VCaP (cell line): ENCODE data around the gene SPATA3.

ENCODE experiments used
- H3K27ac ChIP-seq: fragments of 450-650 bp; 2 replicates; pipeline ENCODE4 v1.5.1; 2017
- TF ChIP-seq, protein P1 (sequence below): fragments of 450-650 bp; conservative IDR thresholded peaks from 2 replicates; pipeline ENCODE4 v1.5.1; 2017; ENCODE audit warnings: mild to moderate bottlenecking, moderate library complexity

Gene SPATA3

DNA sequence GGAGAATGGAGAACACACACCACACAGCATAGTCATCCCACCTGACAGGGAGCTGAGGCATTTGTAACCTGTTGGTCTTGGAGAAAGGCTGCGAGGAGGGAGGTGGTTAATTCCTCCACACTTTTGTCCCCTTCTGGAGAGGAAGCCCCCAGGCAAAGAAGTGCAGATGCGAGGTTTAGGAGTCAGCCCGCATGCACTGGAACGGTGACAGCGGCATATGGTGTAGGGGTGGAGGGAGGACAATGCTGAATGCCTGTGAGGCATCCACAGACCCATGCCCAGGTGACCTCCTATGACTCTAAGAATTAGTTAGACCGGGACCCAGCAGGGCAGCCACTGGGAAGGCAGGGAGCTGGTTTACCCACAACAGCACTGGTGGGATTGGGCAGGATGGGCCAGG is 12.2 kb downstream of the SPATA3 start:
- TF ChIP-seq, protein P1, sequence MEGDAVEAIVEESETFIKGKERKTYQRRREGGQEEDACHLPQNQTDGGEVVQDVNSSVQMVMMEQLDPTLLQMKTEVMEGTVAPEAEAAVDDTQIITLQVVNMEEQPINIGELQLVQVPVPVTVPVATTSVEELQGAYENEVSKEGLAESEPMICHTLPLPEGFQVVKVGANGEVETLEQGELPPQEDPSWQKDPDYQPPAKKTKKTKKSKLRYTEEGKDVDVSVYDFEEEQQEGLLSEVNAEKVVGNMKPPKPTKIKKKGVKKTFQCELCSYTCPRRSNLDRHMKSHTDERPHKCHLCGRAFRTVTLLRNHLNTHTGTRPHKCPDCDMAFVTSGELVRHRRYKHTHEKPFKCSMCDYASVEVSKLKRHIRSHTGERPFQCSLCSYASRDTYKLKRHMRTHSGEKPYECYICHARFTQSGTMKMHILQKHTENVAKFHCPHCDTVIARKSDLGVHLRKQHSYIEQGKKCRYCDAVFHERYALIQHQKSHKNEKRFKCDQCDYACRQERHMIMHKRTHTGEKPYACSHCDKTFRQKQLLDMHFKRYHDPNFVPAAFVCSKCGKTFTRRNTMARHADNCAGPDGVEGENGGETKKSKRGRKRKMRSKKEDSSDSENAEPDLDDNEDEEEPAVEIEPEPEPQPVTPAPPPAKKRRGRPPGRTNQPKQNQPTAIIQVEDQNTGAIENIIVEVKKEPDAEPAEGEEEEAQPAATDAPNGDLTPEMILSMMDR = no peak
- H3K27ac ChIP-seq = no peak overlapping the region

DNA sequence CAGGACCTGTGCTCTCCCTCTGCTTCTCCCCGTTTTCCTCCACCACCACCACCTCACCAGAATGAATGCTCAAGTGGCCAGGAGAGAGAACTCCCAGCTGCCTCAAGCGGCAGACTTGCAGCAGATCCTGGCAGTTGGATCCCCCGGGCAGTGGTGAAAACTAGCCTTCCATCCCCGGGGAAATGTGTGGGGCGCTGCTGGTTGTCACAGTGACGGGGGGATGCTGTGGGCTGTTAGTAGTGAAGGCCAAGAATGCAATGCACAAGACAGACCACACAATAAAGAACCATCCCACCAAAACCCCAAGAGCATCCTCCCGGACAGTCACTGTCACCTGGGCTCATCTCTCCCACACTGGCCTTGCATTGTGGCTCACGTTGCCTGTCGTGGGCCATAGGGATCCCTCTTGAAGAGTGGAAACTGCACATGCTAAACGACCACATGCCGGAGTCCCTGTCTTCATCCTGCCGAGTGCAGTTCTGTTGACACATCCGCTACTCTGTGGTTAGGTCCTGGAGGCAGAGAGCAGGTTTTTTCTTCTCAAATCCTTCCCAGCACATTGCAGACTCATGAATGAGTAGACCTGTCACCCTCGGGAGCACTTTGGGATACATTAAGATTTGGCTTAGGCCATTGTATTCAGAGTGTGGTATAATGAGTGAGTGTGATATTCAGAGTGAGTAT is 13.5 kb downstream of the SPATA3 start:
- TF ChIP-seq, protein P1 = no peak
- no peak overlapping the region for H3K27ac ChIP-seq

DNA sequence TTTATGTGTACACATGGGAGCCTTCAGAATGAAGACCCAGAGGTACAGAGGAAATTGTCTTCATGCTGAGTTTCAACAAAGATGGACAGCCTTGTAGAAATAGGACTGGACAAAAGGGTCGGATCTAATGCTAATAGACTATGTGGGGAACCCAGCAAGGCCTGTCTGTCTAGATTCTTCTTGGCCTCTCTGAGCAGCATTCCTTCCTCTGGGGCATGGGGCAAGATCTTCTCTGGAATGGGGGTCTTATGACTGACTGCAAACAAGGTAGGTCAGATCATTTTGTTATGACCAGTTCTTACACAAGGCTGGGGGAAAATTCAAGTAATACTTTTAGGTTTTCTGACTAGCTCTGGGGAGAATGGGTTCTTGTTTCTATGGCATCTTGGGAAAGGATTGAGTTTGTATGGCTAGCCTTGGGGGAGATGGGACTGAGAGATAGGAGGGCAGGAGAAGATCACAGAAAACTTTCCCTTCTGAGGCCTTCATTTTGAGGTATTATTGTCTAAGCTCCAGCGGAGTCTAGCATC is 14.3 kb downstream of the SPATA3 start:
- H3K27ac ChIP-seq = no peak overlapping the region
- TF ChIP-seq, protein P1 = no peak

DNA sequence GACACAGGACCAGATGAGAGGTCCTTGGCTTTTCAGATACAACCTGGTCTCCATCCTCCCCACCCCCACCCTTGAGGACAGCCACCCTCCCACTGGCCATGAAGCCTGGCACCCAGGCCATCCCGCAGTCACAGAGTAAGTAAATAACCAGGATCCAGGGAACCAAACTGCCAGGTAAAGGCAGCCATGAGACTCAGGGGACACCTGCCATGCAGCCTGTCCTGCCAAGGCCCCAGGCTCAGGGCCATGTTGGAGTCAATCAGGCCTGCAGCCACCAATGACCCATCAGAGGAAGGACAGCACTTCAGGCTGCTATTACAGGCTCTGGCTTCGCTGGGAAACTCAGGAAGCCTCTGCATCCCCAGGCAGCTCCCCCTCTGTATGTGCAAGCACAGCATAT is 15.6 kb downstream of the SPATA3 start:
- H3K27ac ChIP-seq = peak overlapping the region; percentile 8; the same call in 1 of the 2 replicates

DNA sequence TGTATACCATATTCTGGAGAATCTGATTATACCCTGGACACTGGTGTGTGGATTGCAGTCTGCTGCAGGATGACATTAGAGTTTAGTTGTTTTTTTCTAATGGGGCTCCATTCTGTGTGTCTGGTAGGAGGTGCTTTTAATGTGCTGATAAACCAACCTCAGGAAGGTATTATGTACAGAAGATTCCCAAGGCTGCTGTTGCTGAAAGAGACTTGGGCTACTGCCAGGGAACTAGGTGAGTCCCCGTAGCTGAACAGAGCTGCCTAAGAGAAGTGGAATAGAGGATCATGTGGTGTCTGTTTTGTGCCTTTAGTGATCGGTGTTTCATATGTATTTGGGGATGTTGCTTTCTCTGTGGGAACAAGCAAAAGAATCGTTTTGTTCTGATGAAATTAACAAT is 16.5 kb downstream of the SPATA3 start:
- TF ChIP-seq, protein P1 = no peak
- peak overlapping the region; percentile 8; the same call in 1 of the 2 replicates for H3K27ac ChIP-seq

More for the DNA sequence above, 15.6 kb downstream of the SPATA3 start:
- TF ChIP-seq, protein P1 = no peak

DNA sequence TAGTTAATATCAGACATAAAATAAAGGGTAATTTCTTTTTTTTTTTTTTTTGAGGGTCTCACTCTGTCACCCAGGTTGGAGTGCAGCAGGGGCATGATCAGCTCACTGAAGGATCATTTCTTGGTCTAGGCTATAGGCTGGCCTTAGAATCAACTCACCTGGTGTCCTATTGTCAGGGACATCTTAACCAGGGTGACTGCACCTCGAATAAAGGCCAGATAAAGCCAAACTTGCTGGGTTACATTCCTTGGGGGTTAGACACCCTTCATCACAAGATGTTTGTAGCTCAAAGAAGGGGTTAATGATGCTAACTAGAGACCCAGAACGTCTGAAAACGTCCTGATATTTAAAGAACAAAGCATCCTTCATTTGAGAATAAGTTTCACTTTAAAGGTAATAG is 17.9 kb downstream of the SPATA3 start:
- TF ChIP-seq, protein P1 = no peak

DNA sequence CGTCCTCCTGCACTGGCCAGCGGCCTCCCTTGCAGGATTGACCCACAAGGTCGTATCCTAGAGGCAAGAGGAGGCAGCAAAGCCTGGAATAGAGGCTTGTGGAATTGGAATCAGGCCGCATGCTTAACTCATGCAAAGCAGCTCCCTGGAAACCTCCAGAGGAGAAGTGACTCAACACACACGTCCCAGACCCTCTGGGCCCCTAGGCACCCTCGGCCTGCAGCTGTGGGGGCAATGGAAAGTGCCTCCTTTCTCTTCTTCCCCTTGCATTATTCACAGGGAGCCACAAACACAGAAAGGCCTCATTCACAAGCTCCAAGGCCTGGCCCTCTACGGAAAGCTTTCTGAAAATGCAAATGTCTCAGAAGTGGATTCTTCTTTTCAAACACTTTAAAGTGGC is 19.6 kb downstream of the SPATA3 start:
- TF ChIP-seq, protein P1 = no peak
- no peak overlapping the region for H3K27ac ChIP-seq

More for the DNA sequence above, 17.9 kb downstream of the SPATA3 start:
- no peak overlapping the region for H3K27ac ChIP-seq
